Left lung (tissue), 10 donors: ENCODE data around the gene FLYWCH2. TPM values are rescaled to one million over a fixed set of nuclear protein-coding genes. Genes with fewer than 3 reads are reported as not detected.

ENCODE experiments used
- ATAC-seq: fragments of 200-7000 bp; cut with Tn5 transposase; one replicate; pipeline ENCODE4 v1.9.1; 2020; ENCODE audit warnings: moderate library complexity
- DNase-seq, 4 donors: peaks; one replicate each; pipeline ENCODE4 v3.0.0-alpha.2; 2013 to 2020
- H3K27ac ChIP-seq, 2 donors: fragments of 200-600 bp; sonication (generic) in 1 of 2; one replicate each; pipeline versions ENCODE4 v1.5.0 to v1.8.0; 2020 to 2021
- H3K27me3 ChIP-seq, 2 donors: fragments of 200-600 bp; sonication (generic) in 1 of 2; one replicate each; pipeline versions ENCODE4 v1.5.0 to v1.8.0; 2020 to 2021
- H3K36me3 ChIP-seq, 2 donors: fragments of 200-600 bp; sonication (generic) in 1 of 2; one replicate each; pipeline versions ENCODE4 v1.5.0 to v1.8.0; 2020 to 2021
- H3K4me1 ChIP-seq, 2 donors: fragments of 200-600 bp; one replicate each; pipeline ENCODE4 v1.8.0; 2021
- H3K4me3 ChIP-seq, 2 donors: fragments of 200-600 bp; sonication (generic) in 1 of 2; one replicate each; pipeline versions ENCODE4 v1.5.0 to v1.8.0; 2020 to 2021; ENCODE audit warnings: mild to moderate bottlenecking in 1 of 2
- H3K9me3 ChIP-seq, 2 donors: fragments of 200-600 bp; sonication (generic) in 1 of 2; one replicate each; pipeline versions ENCODE4 v1.5.0 to v1.8.0; 2020 to 2021
- intact Hi-C, 2 donors: fragments of 100-400 bp; cut with DNase I; formaldehyde crosslinking; loops; one replicate each; pipeline versions ENCODE4 v1.11.2 to v1.14.2; 2022
- polyA plus RNA-seq, 6 donors: library from polyadenylated mRNA; unstranded; fragments of 120-200 nt; gene quantifications; one replicate each; pipeline ENCODE4 v1.2.1, GENCODE V29; 2013; ENCODE audit not compliant: insufficient read length in 6 of 6
- total RNA-seq, 2 donors: library from RNA; stranded (reverse); fragmentation: NEBNext Ultra II Directional; extraction: Animal tissue kit (Norgen Biotek cat#: 25700); gene quantifications; one replicate each; pipeline ENCODE4 v1.2.1, GENCODE V29; 2021
- TF ChIP-seq, protein P1 (sequence below), 2 donors: fragments of 200-600 bp; sonication (generic) in 1 of 2; IDR thresholded peaks; one replicate each; pipeline versions ENCODE4 v1.5.0 to v1.8.0; 2021; ENCODE audit warnings: antibody characterized with exemption in 2 of 2
- donor health status: DM: no; HTN: yes; CAD: no.
- donor health status: DM: no; HTN: no; CAD: no.

The FLYWCH2 gene
- total and polyA plus RNA-seq, 8 donors, result 15.6 to 24.5 (median 20.9) TPM

DNA sequence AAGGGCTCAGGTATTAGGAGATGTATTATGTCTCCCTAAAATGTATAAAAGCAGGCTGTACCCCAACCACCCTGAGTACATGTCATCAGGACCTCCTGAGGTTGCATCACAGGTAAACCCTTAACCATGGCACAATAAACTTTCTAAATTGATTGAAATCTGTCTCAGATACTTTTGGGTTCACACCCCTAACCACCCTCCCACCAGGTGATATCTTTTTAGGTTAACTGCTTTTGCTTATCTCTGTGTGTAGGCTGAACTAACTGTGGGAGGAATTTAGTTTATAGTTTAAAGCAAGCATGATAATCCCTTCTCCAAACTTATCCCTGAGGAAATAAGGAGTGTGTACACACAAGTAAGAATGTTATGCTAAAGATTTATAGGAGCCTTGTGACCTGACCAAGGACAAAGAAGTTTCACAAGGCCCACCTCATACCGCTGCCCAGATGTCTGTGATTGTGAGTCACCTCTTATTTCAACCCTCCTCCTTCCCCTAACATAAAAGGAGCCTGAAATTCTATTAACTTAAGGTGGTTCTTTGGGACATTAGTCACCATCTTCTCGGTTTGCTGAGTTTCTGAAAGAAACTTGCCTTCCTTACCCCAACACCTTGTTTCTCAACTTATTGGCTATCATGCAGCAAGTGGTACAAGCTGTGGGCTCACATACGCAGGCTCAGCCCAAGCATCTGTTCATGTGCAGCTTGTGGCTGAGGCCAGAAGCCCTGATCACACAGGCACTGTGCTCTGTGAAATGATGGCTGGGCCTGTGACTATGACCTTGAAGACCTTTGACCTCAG, 36.3 kb upstream of the FLYWCH2 start:
- TF ChIP-seq, protein P1, sequence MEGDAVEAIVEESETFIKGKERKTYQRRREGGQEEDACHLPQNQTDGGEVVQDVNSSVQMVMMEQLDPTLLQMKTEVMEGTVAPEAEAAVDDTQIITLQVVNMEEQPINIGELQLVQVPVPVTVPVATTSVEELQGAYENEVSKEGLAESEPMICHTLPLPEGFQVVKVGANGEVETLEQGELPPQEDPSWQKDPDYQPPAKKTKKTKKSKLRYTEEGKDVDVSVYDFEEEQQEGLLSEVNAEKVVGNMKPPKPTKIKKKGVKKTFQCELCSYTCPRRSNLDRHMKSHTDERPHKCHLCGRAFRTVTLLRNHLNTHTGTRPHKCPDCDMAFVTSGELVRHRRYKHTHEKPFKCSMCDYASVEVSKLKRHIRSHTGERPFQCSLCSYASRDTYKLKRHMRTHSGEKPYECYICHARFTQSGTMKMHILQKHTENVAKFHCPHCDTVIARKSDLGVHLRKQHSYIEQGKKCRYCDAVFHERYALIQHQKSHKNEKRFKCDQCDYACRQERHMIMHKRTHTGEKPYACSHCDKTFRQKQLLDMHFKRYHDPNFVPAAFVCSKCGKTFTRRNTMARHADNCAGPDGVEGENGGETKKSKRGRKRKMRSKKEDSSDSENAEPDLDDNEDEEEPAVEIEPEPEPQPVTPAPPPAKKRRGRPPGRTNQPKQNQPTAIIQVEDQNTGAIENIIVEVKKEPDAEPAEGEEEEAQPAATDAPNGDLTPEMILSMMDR (IDR thresholded peaks at IDR 0.05), result no peak
- Histone ChIP-seq H3K27me3 (peaks cover 0 to 21% of the 10 kb centered on the region in 2 donors), H3K9me3 (no peaks in the 10 kb centered on the region), H3K4me3 (no peak overlapping the region), H3K4me1 (peaks cover 5 to 12% of the 10 kb centered on the region in 2 donors), H3K36me3 (no peaks in the 10 kb centered on the region), H3K27ac (no peak overlapping the region)
- intact Hi-C loops, result no loop called here
- no peak for ATAC-seq
- DNase-seq, result no peak

DNA sequence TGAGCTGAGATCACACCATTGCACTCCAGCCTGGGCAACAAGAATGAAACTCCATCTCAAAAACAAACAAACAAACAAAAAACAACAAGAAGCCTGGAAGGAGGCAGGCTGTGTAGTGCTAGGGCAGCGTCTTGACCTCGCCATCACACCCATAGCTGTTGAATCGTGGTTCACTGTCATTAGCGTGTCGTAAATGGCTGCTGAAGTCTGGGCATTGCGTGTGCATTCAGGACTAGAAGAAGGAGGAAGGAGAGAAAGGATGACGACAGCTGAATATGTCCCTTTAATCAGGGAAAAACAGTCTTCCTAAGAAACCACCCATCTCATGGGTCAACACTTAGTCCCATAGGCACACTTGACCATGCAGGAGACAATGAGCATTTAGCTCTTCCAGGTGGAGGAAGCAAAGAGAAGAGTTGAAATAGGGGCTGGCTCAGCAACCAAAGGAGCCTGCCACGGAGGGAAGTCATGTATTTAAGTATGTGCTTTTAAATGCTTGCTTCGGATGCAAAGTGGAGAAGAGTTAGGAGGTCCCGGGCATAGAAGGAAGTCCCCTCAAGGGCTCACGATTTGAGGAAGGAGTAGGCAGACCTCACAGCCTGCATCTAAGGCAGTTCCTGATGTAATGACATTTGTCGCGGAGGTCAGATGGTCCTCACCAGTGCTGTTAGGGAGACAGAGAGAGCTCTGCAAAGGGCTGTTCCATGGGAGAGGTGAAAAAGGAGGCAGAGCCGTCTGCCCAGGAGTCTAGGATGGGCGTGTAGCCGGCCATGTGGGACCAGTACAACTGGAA, 33.9 kb upstream of the FLYWCH2 start:
- H3K4me3 ChIP-seq, result no peak overlapping the region
- no peak overlapping the region for H3K27ac ChIP-seq
- H3K4me1 ChIP-seq, result no peaks in the 10 kb centered on the region
- DNase-seq (peak in 1 of 4 donors; percentile 28), ATAC-seq (no peak)
- intact Hi-C loops, result no loop called here
- TF ChIP-seq, protein P1 (IDR thresholded peaks at IDR 0.05), result no peak
- H3K27me3 ChIP-seq, result peaks cover 0 to 42% of the 10 kb centered on the region in 2 donors
- peaks cover 0 to 3% of the 10 kb centered on the region in 2 donors for H3K9me3 ChIP-seq
- no peaks in the 10 kb centered on the region for H3K36me3 ChIP-seq

DNA sequence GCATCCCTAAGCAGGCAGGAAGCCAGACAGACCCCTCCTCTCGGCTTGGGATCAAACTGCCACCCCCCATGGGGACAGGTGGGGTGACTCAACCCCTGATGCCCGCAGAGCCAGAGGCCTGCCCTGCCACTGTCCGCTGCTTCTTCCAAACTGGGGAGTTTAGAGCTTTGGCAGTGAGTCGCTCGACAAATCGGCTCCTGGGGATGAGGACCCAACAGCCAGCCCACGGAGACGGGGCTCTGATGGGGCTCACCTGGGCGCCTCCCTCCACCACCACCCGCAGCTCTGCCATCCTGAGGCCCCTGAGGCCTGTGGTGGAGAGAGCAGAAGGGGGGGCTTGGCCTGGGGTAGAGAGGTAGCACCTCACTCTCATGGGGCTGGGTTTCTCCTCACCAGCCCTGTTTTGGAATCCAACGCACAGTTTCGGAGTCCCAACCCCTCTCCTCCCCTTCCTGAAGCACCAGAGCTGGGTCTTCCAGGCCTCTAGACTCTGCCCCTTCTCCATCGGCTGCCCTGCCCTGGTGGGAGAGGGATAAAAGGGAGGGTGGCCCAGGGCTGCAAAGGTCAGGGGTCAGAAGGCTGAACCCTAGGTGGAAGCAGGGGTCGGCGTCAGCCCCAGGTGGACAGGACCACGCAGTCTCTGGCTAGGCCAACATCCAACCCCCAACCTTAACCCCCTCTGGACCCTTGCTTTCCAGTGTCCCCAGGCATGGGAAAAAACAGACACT, 30.8 kb upstream of the FLYWCH2 start:
- ATAC-seq (no peak), DNase-seq (peak in 1 of 4 donors; percentile 61)
- TF ChIP-seq, protein P1 (IDR thresholded peaks at IDR 0.05), result no peak
- no peak overlapping the region for H3K27ac ChIP-seq
- no peaks in the 10 kb centered on the region for H3K4me1 ChIP-seq
- H3K36me3 ChIP-seq, result peaks cover 0 to 5% of the 10 kb centered on the region in 2 donors
- intact Hi-C loops, result no loop called here
- H3K27me3 ChIP-seq, result peaks cover 0 to 49% of the 10 kb centered on the region in 2 donors
- H3K4me3 ChIP-seq, result no peak overlapping the region
- H3K9me3 ChIP-seq, result peaks cover 0 to 12% of the 10 kb centered on the region in 2 donors

DNA sequence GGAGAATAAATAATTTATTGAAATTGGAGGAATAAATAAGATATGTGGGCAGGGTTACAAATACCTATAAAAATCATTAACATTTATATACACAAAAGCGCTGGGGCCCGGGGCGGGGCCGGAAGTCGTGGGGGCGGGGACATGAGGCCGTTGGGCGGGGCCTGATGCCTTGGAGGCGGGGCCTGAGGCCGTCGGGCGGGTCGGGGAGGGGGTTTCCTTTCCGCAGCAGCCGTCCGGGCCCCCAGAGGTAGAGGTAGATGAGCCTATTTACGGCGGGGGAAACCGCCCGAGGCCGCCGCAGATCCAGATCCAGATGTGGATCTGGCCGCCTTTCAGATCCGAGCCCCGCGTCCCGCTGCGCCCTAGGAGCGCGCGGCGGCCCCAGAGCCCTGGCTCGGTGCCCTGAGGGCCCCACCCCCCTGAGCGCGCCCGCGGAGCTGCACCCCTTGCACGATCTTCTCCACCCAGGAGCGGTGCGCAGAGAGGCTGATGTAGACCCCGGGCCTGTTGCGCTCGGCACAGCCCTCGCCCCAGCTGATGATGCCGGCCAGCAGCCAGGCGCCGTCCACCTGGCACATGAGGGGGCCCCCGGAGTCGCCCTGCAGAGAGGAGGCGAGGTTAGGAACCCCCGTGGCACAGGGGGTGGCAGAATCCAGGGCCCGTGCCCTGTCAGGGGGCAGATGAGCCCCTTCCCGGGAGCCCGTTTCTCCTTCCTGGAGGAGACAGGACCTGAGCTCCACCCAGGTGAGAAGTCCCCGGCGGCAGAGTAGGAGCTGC, 30.1 kb upstream of the FLYWCH2 start:
- H3K36me3 ChIP-seq, result peaks cover 0 to 5% of the 10 kb centered on the region in 2 donors

More for the DNA sequence above, 30.1 kb upstream of the FLYWCH2 start:
- ATAC-seq (no peak), DNase-seq (peak in 1 of 4 donors; percentile 70)
- intact Hi-C loops, result no loop called here
- no peak overlapping the region for H3K27ac ChIP-seq
- peaks cover 0 to 12% of the 10 kb centered on the region in 2 donors for H3K9me3 ChIP-seq
- H3K4me1 ChIP-seq, result peaks cover 0 to 5% of the 10 kb centered on the region in 2 donors
- TF ChIP-seq, protein P1 (IDR thresholded peaks at IDR 0.05), result no peak
- H3K4me3 ChIP-seq, result no peak overlapping the region
- H3K27me3 ChIP-seq, result peaks cover 0 to 56% of the 10 kb centered on the region in 2 donors
